ENCODE measurements around the gene ACACA.
A peak's percentile ranks its signal among the peaks of the same experiment; 100 is the strongest.

Gene ACACA

GRCh38 chr17:37344519-37344918 lies 62.1 kb downstream of the ACACA start:
- no peak for DNase-seq (ENCODE audit: low read depth in 2 of 2)

DNA sequence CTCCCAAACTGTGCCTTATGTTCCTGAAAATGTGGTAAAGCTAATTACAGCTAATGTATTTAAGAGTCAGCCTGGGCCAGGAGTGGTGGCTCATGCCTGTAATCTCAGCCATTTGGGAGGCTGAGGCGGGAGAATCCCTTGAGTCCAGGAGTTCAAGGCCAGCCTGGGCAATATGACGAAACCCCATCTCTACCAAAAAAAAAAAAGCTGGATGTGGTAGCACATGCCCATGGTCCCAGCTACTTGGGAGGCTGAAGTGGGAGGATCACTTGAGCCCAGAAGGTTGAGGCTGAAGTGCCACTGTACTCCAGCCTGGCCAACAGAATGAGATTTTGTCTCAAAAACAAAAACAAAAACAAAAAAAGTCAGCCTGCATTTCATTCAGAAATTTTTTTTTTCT lies 64.0 kb downstream of the ACACA start:
- no peak for DNase-seq (ENCODE audit: low read depth in 2 of 2)

DNA sequence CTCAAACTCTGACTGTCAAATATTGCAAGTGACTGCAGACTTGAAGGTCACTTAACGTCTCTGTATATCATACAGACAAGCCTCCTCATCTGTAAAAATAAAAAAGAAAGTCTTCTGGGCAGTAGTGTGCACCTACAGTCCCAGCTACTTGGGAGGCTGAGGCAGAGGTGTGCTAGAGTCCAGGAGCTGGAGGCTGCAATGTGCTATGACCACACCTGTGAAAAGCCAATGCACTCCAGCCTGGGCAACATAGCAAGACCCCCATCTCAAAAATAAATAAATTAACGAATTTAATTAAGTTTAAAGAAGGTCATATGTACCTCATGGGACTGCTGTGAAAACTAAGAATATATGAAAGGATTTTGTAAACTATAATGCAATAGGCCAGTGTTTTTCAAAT lies 65.8 kb downstream of the ACACA start:
- no peak for DNase-seq (ENCODE audit: low read depth in 2 of 2)

GRCh38 chr17:37339321-37339720 lies 67.3 kb downstream of the ACACA start:
- no peak for DNase-seq (ENCODE audit: low read depth in 2 of 2)

- DNase-seq (ENCODE audit: low read depth in 2 of 2), result no peak
These were observed 67.8 kb downstream of the ACACA start for GRCh38 chr17:37338847-37339246.

- peak; percentile 35 to 47 for DNase-seq (ENCODE audit: low read depth in 2 of 2)
These were observed 79.1 kb downstream of the ACACA start for GRCh38 chr17:37327341-37328090.

DNA sequence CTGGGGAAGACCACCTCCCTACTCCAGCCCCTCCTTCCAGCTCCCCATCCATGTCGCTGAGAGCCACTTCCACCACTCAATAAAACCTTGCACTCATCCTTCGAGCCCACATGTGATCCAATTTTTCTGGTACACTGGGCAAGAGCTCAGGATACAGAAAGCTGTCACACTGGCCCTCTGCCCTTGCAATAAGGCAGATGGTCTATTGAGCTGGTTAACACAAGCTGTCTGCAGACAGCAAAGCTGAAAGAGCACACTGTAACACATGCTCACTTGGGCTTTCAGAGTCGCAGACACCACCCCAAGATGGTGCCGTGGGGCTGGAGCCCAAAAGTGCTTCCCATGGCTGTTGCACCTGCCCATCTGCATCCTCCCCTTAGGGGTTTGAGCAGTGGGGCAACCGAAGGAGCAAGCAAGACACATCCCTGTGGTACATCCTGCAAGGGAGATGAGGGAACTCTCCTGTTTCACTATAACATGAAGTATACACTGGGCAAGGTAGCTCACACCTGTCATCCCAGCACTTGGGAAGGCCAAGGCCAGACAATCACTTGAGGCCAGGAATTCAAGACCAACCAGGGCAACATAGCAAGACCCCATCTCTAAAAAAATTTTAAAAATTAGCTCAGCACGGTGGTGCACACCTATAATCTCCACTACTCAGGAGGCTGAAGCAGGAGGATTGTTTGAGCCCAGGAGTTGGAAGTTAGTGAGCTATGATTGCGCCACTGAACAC lies 83.6 kb downstream of the ACACA start:
- DNase-seq (ENCODE audit: low read depth in 2 of 2), result no peak

GRCh38 chr17:37322106-37322505 lies 84.5 kb downstream of the ACACA start:
- DNase-seq (ENCODE audit: low read depth in 2 of 2), result no peak

- no peak for DNase-seq (ENCODE audit: low read depth in 2 of 2)
These were observed 87.6 kb downstream of the ACACA start for GRCh38 chr17:37318931-37319594.

GRCh38 chr17:37317867-37318266 lies 88.8 kb downstream of the ACACA start:
- DNase-seq (ENCODE audit: low read depth in 2 of 2), result no peak

GRCh38 chr17:37315601-37316000 lies 91.0 kb downstream of the ACACA start:
- DNase-seq (ENCODE audit: low read depth in 2 of 2), result no peak

- DNase-seq (ENCODE audit: low read depth in 2 of 2), result no peak
These were observed 94.3 kb downstream of the ACACA start for GRCh38 chr17:37312137-37312923.

DNA sequence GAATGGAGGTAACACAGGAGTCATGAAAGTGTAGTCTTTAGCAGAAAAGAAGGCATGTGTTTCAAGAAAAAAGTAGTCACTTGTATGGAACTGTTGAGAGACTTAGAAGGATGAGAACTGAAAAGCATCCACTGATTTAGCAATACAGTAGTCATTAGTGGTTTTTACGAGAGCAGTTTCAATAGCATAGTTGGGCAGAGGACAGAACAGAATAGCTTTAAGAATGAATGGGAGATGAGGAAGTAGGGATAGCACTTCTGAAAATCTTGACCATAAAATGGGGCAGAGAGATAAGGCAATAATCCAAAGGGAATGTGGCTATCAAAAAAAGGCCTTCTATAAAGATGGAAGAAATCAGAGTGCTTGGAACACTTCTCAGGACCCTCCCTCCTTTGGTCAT lies 95.7 kb downstream of the ACACA start:
- no peak for DNase-seq (ENCODE audit: low read depth in 2 of 2)

GRCh38 chr17:37309051-37309450 lies 97.6 kb downstream of the ACACA start:
- DNase-seq (ENCODE audit: low read depth in 2 of 2), result no peak

DNA sequence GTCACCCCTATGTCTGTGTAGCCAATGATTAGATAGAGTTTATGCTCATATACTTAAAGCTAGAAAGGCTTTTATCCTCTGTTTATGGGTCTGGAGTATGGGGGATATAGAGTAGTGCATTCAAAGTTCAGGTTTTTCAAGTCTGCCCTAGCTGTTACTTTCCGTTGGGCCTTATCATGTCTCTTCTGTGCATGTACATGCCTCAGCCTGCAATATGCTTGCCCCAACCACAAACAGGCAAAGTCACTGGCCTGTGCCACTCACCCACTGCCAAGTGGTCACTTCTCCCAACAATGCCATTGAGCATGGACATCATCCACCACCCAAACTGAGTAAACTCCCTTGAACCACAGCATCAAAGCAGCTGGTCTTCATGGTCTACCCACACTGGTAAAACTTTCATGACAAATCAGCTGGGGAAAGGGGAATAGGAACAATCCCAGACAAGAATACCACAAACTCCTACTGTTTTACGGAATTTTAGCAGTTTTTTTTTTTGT lies 101.2 kb downstream of the ACACA start:
- DNase-seq (ENCODE audit: low read depth in 2 of 2), result no peak

GRCh38 chr17:37301288-37301687 lies 105.3 kb downstream of the ACACA start:
- DNase-seq (ENCODE audit: low read depth in 2 of 2), result no peak

DNA sequence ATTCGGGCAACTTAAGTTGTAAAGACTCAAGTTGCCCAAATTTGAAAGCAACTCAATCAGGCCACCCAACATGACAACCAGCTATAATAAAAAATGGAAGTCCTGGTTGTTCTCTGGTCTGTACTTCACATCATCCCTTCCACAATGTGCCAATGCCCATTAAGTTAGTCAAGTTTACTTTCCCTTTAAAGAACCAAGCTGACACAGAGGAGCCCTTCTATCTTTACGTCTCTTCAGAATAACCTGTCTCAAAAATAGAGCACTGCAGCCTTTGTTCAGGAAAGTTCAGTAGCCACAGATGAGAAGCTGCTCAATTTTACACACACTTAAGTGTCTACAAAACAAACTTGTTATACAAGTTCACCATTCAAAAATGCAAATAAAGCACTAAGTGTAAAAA lies 106.0 kb downstream of the ACACA start:
- no peak for DNase-seq (ENCODE audit: low read depth in 2 of 2)

DNA sequence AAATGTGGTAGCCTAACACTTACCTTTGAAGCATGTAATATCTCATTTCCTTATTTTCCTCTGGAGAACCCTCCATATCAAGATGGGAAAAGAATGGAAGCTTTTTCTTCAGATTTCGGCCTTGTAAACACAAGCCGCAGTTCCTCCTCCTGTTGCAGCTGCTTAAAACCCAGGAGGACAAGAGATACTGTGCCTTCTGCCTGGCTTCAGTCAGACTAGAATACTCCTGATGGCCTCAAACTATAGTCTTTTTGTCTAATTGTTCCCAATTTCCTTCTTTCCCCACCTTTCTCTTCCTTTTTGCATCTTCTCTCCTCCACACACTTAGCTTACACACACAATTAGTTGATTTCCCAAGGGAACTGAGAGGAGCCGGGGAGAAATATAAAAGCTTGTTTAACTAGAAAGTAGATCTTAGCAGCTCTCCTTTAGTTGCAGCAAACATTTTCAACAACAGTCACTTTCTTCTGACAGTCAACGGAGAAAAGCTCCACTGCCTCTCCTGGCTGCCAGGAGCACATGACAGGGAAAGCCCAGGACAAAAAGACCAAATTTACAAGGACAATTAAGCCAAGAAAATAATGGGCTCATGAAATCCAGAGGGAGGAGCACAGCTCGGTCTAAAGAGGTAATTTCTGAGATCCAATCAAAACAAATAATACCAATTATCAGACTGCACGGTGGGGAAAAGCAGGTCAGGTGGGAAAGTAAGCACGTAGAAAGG lies 107.2 kb downstream of the ACACA start:
- DNase-seq (ENCODE audit: low read depth in 2 of 2), result no peak

DNA sequence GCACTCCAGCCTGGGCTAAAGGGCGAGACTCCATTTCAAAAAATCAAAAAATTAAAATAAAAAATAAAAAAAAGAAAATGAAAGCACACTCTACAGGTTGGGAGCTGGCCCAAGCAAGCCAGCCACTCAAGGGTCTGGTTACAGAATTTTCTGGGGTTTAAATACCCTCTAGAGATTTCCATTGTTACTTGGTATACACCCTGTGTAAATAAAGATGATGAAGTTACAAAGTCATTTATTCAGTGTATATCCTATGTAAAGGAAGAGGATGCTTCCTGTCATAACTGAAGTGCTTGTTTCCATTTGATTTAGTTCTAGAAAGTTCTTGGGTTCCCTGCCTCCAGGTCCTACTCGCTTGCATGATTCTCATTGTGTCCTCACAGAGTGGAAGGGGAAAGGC lies 110.7 kb downstream of the ACACA start:
- no peak for DNase-seq (ENCODE audit: low read depth in 2 of 2)

GRCh38 chr17:37294888-37295287 lies 111.7 kb downstream of the ACACA start:
- DNase-seq (ENCODE audit: low read depth in 2 of 2), result no peak

- no peak for DNase-seq (ENCODE audit: low read depth in 2 of 2)
These were observed 112.9 kb downstream of the ACACA start for GRCh38 chr17:37293770-37294169.
